ENCODE data around the gene SLC18B1. TPM values are rescaled to one million over a fixed set of nuclear protein-coding genes. Genes with fewer than 3 reads are reported as not detected.
A peak's percentile ranks its signal among the peaks of the same experiment; 100 is the strongest.

Gene SLC18B1
- total and polyA plus RNA-seq, 8 donors: 4.4 to 10.9 (median 7.2) TPM

GRCh38 chr6:132758689-132759088 is 39.7 kb downstream of the SLC18B1 start:
- H3K4me1 ChIP-seq: peaks cover 0 to 11% (median 0%) of the 10 kb centered on the region in 3 donors
- TF ChIP-seq, protein P1, sequence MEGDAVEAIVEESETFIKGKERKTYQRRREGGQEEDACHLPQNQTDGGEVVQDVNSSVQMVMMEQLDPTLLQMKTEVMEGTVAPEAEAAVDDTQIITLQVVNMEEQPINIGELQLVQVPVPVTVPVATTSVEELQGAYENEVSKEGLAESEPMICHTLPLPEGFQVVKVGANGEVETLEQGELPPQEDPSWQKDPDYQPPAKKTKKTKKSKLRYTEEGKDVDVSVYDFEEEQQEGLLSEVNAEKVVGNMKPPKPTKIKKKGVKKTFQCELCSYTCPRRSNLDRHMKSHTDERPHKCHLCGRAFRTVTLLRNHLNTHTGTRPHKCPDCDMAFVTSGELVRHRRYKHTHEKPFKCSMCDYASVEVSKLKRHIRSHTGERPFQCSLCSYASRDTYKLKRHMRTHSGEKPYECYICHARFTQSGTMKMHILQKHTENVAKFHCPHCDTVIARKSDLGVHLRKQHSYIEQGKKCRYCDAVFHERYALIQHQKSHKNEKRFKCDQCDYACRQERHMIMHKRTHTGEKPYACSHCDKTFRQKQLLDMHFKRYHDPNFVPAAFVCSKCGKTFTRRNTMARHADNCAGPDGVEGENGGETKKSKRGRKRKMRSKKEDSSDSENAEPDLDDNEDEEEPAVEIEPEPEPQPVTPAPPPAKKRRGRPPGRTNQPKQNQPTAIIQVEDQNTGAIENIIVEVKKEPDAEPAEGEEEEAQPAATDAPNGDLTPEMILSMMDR (IDR thresholded peaks at IDR 0.05): no peak
- intact Hi-C loops (cut with DNase I): no loop called here
- H3K36me3 ChIP-seq: no peaks in the 10 kb centered on the region
- no peak for DNase-seq
- no peaks in the 10 kb centered on the region for H3K9me3 ChIP-seq
- ATAC-seq: no peak
- no peaks in the 10 kb centered on the region for H3K27me3 ChIP-seq
- H3K27ac ChIP-seq: peak overlapping the region in 1 of 4 donors; percentile 27
- FAIRE-seq: no peak
- 92 to 97% methylated on average over 2 of the region's 2 CpGs for WGBS, 2 donors
- no peak overlapping the region for H3K4me3 ChIP-seq

DNA sequence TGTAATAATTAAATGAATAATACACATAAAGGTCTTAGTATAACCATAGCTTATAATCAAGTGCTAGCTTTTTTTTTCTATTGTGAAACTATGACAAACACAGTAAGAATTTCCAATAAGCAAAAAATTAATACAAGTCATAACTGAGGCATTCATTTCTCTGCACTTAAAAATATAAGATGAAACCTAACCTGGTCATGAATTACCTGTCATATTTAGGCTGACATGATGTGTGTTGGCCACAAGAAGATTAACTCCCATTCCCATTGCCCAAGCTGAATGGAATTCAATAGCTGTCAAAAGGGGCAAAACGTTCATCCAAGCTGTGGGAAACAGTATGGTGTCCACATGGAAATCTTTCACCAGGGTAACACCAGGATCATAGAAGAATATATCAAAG is 46.2 kb downstream of the SLC18B1 start:
- no peak overlapping the region for H3K27ac ChIP-seq
- intact Hi-C loops (cut with DNase I): no loop called here
- H3K4me1 ChIP-seq: peaks cover 0 to 8% (median 0%) of the 10 kb centered on the region in 3 donors
- H3K9me3 ChIP-seq: no peaks in the 10 kb centered on the region
- FAIRE-seq: no peak
- DNase-seq: no peak
- TF ChIP-seq, protein P1 (IDR thresholded peaks at IDR 0.05): no peak
- no peak for ATAC-seq
- no peak overlapping the region for H3K4me3 ChIP-seq
- no peaks in the 10 kb centered on the region for H3K36me3 ChIP-seq
- H3K27me3 ChIP-seq: no peaks in the 10 kb centered on the region
- WGBS, 2 donors: 30 to 42% methylated on average over 1 of the region's 1 CpG

DNA sequence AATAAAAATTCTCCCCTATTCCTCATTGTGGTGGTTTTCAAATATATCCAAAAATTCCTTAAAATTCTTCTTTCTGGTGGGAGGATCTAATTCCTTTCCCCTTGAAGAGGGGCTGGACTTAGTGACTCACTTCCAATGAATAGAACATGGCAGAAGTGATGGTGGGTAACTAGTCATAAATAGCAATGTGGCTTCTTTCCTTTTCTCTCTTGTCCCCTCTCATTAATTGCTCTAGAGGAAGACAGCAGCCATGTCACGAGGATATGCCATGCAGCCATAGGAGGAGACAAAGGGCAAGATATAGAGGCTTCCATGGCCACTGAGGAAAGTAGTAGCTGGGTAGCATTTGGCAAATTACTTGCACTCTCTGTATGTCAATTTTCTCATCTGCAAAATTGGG is 46.6 kb downstream of the SLC18B1 start:
- TF ChIP-seq, protein P1 (IDR thresholded peaks at IDR 0.05): no peak

GRCh38 chr6:132751306-132751705 is 47.1 kb downstream of the SLC18B1 start:
- FAIRE-seq (no peak), DNase-seq (no peak), ATAC-seq (peak in 2 of 4 donors; percentile 38 to 49)
- Histone ChIP-seq H3K27me3 (no peaks in the 10 kb centered on the region), H3K9me3 (no peaks in the 10 kb centered on the region), H3K4me1 (peaks cover 0 to 8% (median 0%) of the 10 kb centered on the region in 3 donors), H3K27ac (peak overlapping the region in 1 of 4 donors; percentile 20), H3K36me3 (no peaks in the 10 kb centered on the region), H3K4me3 (no peak overlapping the region)
- intact Hi-C loops (cut with DNase I): no loop called here
- WGBS, 2 donors: 89% methylated on average over 4 of the region's 4 CpGs
- TF ChIP-seq, protein P1 (IDR thresholded peaks at IDR 0.05): no peak

More for the DNA sequence above, 46.6 kb downstream of the SLC18B1 start:
- WGBS, 2 donors: 75 to 82% methylated on average over 1 of the region's 1 CpG
- no peak overlapping the region for H3K4me3 ChIP-seq
- FAIRE-seq (no peak), DNase-seq (no peak), ATAC-seq (no peak)
- no peaks in the 10 kb centered on the region for H3K27me3 ChIP-seq
- intact Hi-C loops (cut with DNase I): no loop called here
- no peaks in the 10 kb centered on the region for H3K36me3 ChIP-seq
- no peaks in the 10 kb centered on the region for H3K9me3 ChIP-seq
- H3K27ac ChIP-seq: peak overlapping the region in 1 of 4 donors; percentile 20
- H3K4me1 ChIP-seq: peaks cover 0 to 8% (median 0%) of the 10 kb centered on the region in 3 donors

DNA sequence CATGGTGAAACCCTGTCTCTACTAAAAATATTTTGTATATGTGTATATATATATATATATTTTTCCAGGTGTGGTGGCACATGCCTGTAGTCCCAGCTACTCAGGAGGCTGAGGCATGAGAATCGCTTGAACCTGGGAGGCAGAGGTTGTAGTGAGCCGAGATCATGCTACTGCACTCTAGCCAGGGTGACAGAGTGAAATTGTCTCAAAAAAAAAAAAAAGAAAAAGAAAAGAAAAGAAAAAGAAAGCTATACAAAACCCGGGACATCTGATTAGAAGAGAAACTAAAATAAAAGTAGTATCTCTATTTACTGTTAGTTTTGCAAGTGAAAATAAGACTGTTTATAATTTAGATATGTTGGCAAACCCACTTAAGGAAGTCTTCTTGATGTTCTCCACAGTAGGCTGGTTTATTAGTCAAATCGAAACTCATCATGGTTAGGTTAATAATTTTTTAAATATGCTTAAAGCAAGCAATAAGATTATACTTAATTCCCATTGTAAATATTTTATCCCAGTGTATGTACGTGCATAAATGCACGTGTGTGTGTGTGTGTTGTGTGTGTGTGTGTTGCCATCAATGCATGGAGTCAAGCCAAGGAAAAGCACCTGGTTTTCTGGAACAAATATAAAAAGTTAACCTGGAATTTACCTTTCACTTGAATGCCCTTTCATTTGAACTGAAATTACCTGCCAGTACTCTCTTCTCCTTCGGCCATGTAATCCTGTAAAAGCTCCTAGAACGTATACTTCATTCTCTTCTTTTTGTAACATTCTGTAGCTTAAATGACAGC is 47.8 kb downstream of the SLC18B1 start:
- no peak for DNase-seq
- no peaks in the 10 kb centered on the region for H3K36me3 ChIP-seq
- 39 to 45% methylated on average over 8 of the region's 8 CpGs for WGBS, 2 donors
- peaks cover 0 to 8% (median 0%) of the 10 kb centered on the region in 3 donors for H3K4me1 ChIP-seq
- intact Hi-C loops (cut with DNase I): no loop called here
- TF ChIP-seq, protein P1 (IDR thresholded peaks at IDR 0.05): no peak
- FAIRE-seq: no peak
- no peaks in the 10 kb centered on the region for H3K27me3 ChIP-seq
- no peaks in the 10 kb centered on the region for H3K9me3 ChIP-seq
- no peak overlapping the region for H3K4me3 ChIP-seq
- ATAC-seq: peak in 2 of 4 donors; percentile 41 to 45
- peak overlapping the region in 1 of 4 donors; percentile 20 for H3K27ac ChIP-seq

Measured in pancreas (tissue), 10 donors.